Body of pancreas (tissue), 4 donors: ENCODE results near the gene CAPZB.

Source experiments
- CTCF ChIP-seq, 7 experiments: fragments of 450-650 bp in 4 of 7; fragments of 200-600 bp in 3 of 7; sonication (generic) in 3 of 7; IDR thresholded peaks; one replicate each; pipeline ENCODE4 v1.5.1; 2016 to 2019; ENCODE audit warnings: antibody characterized with exemption in 7 of 7
- POLR2A ChIP-seq, 3 donors: fragments of 450-650 bp; IDR thresholded peaks; one replicate each; pipeline ENCODE4 v1.6.1; 2016; ENCODE audit warnings: antibody characterized with exemption in 3 of 3, mild to moderate bottlenecking in 2 of 3

- no peak for TF ChIP-seq CTCF (IDR thresholded peaks at IDR 0.05)
- no peak for TF ChIP-seq POLR2A (IDR thresholded peaks at IDR 0.05)
Measured at GRCh38 chr1:19398309-19398760, 87.0 kb downstream of the CAPZB start.
